K562 (cell line): Measurements from ENCODE around the gene CLDN7. TPM values are rescaled to one million over a fixed set of nuclear protein-coding genes. Genes with fewer than 3 reads are reported as not detected.

Experiments
- MNT ChIP-seq, 2 experiments: fragments of 450-650 bp; conservative IDR thresholded peaks; 2 replicates each; pipeline ENCODE4 v1.6.1; 2017; ENCODE audit warnings: mild to moderate bottlenecking in 2 of 2, moderate library complexity in 2 of 2
- TAF1 ChIP-seq: IDR thresholded peaks from 2 replicates; pipeline ENCODE4 v1.6.1; 2011; ENCODE audit warnings: mild to moderate bottlenecking, low read length, moderate library complexity; ENCODE audit not compliant: insufficient read depth, control insufficient read depth, severe bottlenecking; ENCODE audit errors: extremely low read depth
- VEZF1 ChIP-seq: fragments of 200-800 bp; sonication (Bioruptor generic); IDR thresholded peaks from 2 replicates; pipeline ENCODE4 v1.6.1; 2017; ENCODE audit warnings: missing genetic modification characterization, missing compliant biosample characterization
- YY1 ChIP-seq, 3 experiments: IDR thresholded peaks; 2 replicates each; pipeline ENCODE4 v1.6.1; 2011; ENCODE audit warnings: low read length in 2 of 3, mild to moderate bottlenecking in 2 of 3, moderate library complexity in 2 of 3, borderline replicate concordance in 1 of 3, control low read depth in 1 of 3, low read depth in 1 of 3; ENCODE audit not compliant: insufficient read depth in 3 of 3, insufficient replicate concordance in 2 of 3, control insufficient read depth in 1 of 3, insufficient read length in 1 of 3; ENCODE audit errors: extremely low read depth in 1 of 3
- ZNF165 ChIP-seq: fragments of 250-450 bp; sonication (Bioruptor Pico); IDR thresholded peaks from 2 replicates; pipeline ENCODE4 v1.4.0; 2020; ENCODE audit warnings: borderline replicate concordance
- polyA plus RNA-seq, 8 experiments: library from polyadenylated mRNA; depleted of rRNA in 4 of 8; stranded (reverse) in 5 of 8; unstranded in 3 of 8; fragments of >200 nt; fragmentation: Nextera tagmentation in 2 of 8; fragmentation: Illumina TruSeq in 1 of 8; extraction: Ambion mirVana in 2 of 8; extraction: Trizol in 1 of 8; gene quantifications; 2 replicates each; pipeline versions ENCODE4 v1.2.1 to v1.2.3, GENCODE V29; 2011 to 2014; ENCODE audit warnings: inconsistent platforms in 1 of 8, missing spikeins in 1 of 8
- total RNA-seq, 7 experiments: library from RNA; depleted of rRNA in 6 of 7; stranded (reverse); fragments of >200 nt in 6 of 7; fragmentation: Illumina TruSeq in 2 of 7; extraction: Trizol in 2 of 7; gene quantifications; 2 replicates each; pipeline versions ENCODE4 v1.2.1 to v1.2.3, GENCODE V29; 2011 to 2021; ENCODE audit warnings: low replicate concordance in 1 of 7

CLDN7 gene
- total and polyA plus RNA-seq, 9 of the 15 experiments (the other 6 are each of a cell fraction or from before 2014, with no cell fraction given), result 2.2 to 14.5 (median 7.6) TPM

- TF ChIP-seq MNT (conservative IDR thresholded peaks at IDR 0.05), result no peak
- TF ChIP-seq YY1 (IDR thresholded peaks at IDR 0.05; ENCODE audit: borderline replicate concordance in 1 of 3, control insufficient read depth in 1 of 3, extremely low read depth in 1 of 3, insufficient read depth in 3 of 3, insufficient read length in 1 of 3, insufficient replicate concordance in 2 of 3, low read depth in 1 of 3, low read length in 2 of 3), result peak in 1 of 3 experiments; percentile 24
- TF ChIP-seq VEZF1, result peak; percentile 86
- TF ChIP-seq TAF1, result peak; percentile 16
- TF ChIP-seq ZNF165 (CRISPR knock-in tag), result no peak
Observed at GRCh38 chr17:7217113-7217987, 44.9 kb downstream of the CLDN7 start (continued).
